Duodenal mucosa (tissue), 2 donors: ENCODE results near the gene SGPP1.

Experiments
- H3K27ac ChIP-seq: one replicate; pipeline ENCODE4 v1.7.0; 2013; ENCODE audit warnings: low read depth, low read length
- H3K27me3 ChIP-seq, 2 donors: one replicate each; pipeline ENCODE4 v1.7.0; 2013; ENCODE audit warnings: low read length in 2 of 2, control low read depth in 1 of 2; ENCODE audit not compliant: insufficient read depth in 2 of 2, control insufficient read depth in 1 of 2
- H3K36me3 ChIP-seq, 2 donors: one replicate each; pipeline ENCODE4 v1.7.0; 2013; ENCODE audit warnings: low read length in 2 of 2, control low read depth in 1 of 2; ENCODE audit not compliant: insufficient read depth in 2 of 2, control insufficient read depth in 1 of 2
- H3K4me1 ChIP-seq, 2 donors: one replicate each; pipeline ENCODE4 v1.7.0; 2013; ENCODE audit warnings: low read length in 2 of 2, control low read depth in 1 of 2; ENCODE audit not compliant: insufficient read depth in 2 of 2, control insufficient read depth in 1 of 2
- H3K4me3 ChIP-seq, 2 donors: one replicate each; pipeline ENCODE4 v1.7.0; 2013; ENCODE audit warnings: low read length in 2 of 2, low read depth in 1 of 2
- H3K9ac ChIP-seq, 2 donors: one replicate each; pipeline ENCODE4 v1.7.0; 2013; ENCODE audit warnings: low read length in 2 of 2, low read depth in 1 of 2
- H3K9me3 ChIP-seq, 2 donors: one replicate each; pipeline ENCODE4 v1.7.0; 2013; ENCODE audit warnings: low read length in 2 of 2, control low read depth in 1 of 2; ENCODE audit not compliant: control insufficient read depth in 1 of 2

The SGPP1 gene

DNA sequence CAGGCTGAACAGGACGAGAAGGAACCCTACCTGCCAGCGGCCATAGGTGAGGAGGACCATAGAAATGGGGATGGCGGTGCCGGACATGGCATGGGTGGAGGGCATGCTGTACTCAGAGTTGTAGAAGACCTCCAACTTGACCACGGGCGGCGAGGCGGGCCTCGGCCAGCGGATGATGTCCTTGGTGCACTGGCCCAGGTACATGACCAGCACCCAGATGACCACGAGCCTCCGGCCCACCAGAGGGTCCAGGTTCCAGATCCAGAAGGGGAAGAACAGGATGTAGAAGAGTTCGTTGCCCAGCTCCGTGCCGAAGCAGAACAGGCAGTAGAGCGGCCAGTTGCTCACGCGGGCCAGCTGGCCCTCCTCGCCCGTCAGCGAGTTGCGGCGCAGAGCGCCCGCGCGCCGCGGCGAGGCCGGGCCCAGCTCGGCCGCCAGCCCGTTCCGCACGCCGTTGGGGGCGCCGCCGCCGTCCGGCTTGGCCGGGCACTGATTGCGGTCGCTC is 582 bp downstream of the SGPP1 start:
- H3K9ac ChIP-seq, result peak overlapping the region; percentile 69 to 86
- no peaks in the 10 kb centered on the region for H3K9me3 ChIP-seq
- no peaks in the 10 kb centered on the region for H3K27me3 ChIP-seq
- H3K4me1 ChIP-seq, result peaks cover 15 to 23% of the 10 kb centered on the region in 2 donors
- no peaks in the 10 kb centered on the region for H3K36me3 ChIP-seq
- peak overlapping the region; percentile 66 for H3K27ac ChIP-seq
- H3K4me3 ChIP-seq, result peak overlapping the region; percentile 91 to 92

DNA sequence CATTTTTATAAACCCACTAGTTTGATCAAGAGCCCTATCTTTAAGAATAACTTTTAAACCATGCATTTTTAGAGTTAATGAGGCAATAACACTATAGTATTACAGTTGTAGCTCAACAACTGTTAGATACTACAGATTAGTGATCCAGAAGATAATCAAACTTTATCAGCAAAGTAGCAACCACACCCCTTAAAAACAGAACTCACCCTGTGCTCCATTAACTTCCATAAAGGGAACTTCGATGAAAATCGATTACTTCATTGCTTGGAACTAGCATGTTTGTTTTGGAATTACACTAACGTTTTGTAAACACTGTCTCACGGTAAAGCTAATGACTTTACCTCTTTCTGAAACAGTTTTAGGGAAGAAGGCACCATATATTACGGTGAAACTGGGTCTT is 1.4 kb downstream of the SGPP1 start:
- Histone ChIP-seq H3K4me3 (peak overlapping the region; percentile 91 to 92), H3K27ac (no peak overlapping the region), H3K9ac (peak overlapping the region; percentile 69 to 86), H3K4me1 (peaks cover 15 to 23% of the 10 kb centered on the region in 2 donors), H3K9me3 (no peaks in the 10 kb centered on the region), H3K27me3 (no peaks in the 10 kb centered on the region), H3K36me3 (no peaks in the 10 kb centered on the region)

DNA sequence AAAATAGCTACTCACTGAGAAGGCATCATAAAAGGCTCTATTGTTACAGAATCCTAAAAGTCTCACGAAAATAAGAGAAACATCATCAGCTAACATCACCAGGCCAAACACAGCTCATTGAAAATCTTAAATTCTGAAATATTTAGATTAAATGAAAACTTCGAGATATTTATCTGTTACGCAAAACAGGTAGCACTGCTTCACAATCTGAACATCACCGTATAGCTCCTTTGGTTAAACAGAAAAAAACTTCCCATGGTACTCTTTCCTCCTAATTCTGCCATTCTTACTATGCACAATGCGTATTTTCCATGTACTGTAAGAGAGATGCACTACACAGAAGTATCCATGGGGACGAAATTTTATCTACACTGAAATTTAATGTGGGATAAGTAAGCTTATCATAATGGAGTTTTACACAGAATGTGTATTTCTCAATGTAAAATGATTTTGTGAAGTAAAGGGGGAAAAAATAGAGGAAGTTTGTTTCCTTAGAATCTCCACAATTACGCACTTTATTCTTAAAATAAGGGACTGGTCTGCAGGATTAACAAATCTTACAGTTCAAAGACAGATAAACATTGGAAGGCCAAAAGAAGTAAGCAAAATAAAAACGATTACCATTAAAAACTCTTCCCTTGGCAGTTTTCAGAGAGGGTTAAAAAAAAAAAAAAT is 1.9 kb downstream of the SGPP1 start:
- Histone ChIP-seq H3K4me3 (peak overlapping the region; percentile 91 to 92), H3K36me3 (no peaks in the 10 kb centered on the region), H3K27ac (no peak overlapping the region), H3K4me1 (peaks cover 15 to 23% of the 10 kb centered on the region in 2 donors), H3K9ac (peak overlapping the region; percentile 69 to 86), H3K27me3 (no peaks in the 10 kb centered on the region), H3K9me3 (no peaks in the 10 kb centered on the region)

DNA sequence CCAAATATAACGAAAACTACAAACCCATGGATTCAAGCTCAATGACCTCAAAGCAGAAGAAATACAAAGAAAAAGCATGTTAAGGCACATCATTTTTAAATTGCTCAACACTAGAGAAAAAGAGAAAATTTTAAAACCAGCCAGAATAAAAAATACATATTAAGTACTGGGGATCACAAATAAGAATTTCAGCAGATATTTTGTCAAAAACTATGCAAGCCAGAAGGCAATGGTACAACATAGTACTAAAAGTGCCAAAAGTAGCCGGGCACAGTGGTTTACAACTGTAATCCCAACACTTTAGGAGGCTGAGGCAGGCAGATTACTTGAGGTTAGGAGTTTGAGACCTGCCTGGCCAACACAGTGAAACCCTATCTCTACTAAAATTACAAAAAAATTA is 10.2 kb downstream of the SGPP1 start:
- H3K27ac ChIP-seq, result no peak overlapping the region
- no peaks in the 10 kb centered on the region for H3K36me3 ChIP-seq
- H3K9me3 ChIP-seq, result peaks cover 14 to 16% of the 10 kb centered on the region in 2 donors
- no peaks in the 10 kb centered on the region for H3K27me3 ChIP-seq
- H3K9ac ChIP-seq, result no peak overlapping the region
- H3K4me1 ChIP-seq, result no peaks in the 10 kb centered on the region
- H3K4me3 ChIP-seq, result no peak overlapping the region

DNA sequence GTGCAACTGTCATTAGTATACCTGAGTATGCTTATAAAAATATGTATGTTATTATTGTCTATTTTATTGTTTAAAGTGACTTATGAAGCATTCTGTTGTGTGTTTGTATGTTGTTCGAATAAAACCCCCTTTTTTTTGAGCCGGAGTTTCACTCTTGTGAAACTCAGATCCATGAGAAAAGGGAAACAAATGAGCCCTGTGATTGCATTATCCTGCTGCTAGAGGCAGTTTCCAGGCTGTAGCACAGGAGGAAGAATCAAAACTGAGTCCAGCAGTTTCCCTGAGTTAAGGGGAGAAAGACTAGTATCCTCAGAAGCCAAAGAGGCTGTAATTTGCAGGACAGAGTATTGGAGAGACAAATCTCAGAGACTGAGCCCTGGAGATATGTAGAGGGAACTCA is 12.5 kb downstream of the SGPP1 start:
- H3K27ac ChIP-seq, result no peak overlapping the region

DNA sequence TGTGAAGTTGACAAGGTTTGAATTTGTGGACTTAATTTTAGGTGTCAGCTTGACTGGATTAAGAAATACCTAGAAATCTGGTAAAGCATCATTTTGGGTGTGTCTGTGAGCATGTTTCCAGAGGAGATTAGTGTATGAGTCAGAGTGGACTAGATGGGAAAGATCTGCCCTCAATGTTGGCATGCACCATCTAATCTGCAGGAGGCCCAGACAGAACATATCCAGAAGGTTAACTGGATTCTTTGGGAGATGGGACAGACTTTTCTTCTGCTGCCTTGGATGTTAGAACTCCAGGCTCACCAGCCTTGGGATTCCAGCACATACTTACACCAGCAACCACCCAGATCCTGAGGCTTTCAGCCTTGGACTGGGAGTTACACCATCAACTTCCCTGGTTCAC is 14.1 kb downstream of the SGPP1 start:
- H3K36me3 ChIP-seq, result no peaks in the 10 kb centered on the region
- peaks cover 14 to 16% of the 10 kb centered on the region in 2 donors for H3K9me3 ChIP-seq
- no peak overlapping the region for H3K9ac ChIP-seq
- H3K27ac ChIP-seq, result no peak overlapping the region
- no peaks in the 10 kb centered on the region for H3K27me3 ChIP-seq
- H3K4me3 ChIP-seq, result no peak overlapping the region
- H3K4me1 ChIP-seq, result no peaks in the 10 kb centered on the region

More for the DNA sequence above, 12.5 kb downstream of the SGPP1 start:
- Histone ChIP-seq H3K9ac (no peak overlapping the region), H3K9me3 (peaks cover 14 to 16% of the 10 kb centered on the region in 2 donors), H3K36me3 (no peaks in the 10 kb centered on the region), H3K27me3 (no peaks in the 10 kb centered on the region), H3K4me1 (no peaks in the 10 kb centered on the region), H3K4me3 (no peak overlapping the region)

DNA sequence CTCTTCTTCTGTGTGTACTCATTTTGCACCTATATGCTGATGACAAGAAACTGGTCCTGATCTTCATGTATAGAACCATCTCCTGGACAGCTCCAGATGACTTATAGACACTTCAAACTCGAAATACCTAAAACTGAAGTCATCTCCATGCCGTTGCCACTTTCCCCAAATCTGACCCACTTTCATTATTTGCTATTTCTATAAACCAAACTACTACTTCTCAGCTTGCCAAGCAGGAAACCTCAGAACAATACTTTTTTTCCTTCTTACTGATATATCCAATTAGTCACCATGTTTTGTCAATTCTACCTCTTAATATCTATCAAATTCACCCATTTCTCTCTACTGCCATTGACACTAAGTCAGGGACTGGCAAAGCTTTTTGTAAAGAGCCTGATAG is 14.8 kb downstream of the SGPP1 start:
- no peaks in the 10 kb centered on the region for H3K4me1 ChIP-seq
- H3K36me3 ChIP-seq, result no peaks in the 10 kb centered on the region
- no peak overlapping the region for H3K4me3 ChIP-seq
- no peak overlapping the region for H3K9ac ChIP-seq
- peaks cover 13 to 14% of the 10 kb centered on the region in 2 donors for H3K9me3 ChIP-seq
- H3K27me3 ChIP-seq, result no peaks in the 10 kb centered on the region
- no peak overlapping the region for H3K27ac ChIP-seq

DNA sequence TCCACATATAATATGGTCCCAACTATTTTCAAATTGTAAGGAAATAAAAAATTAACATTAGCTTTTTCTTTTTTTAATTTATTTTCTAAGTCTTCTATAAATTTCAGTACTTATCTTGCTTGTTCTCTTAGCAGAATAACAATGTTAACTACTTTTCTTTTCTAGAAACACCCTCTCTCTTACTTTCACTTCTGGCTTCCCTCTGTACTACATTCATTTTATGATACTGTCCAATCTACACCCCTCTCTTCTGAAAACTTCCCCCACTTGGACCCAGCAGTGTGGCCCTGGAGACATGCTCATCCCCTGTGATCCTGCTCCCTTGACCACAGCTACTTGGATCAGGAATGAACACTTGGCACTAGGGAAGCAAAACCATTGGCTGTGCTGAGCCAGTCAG is 15.7 kb downstream of the SGPP1 start:
- no peaks in the 10 kb centered on the region for H3K4me1 ChIP-seq

DNA sequence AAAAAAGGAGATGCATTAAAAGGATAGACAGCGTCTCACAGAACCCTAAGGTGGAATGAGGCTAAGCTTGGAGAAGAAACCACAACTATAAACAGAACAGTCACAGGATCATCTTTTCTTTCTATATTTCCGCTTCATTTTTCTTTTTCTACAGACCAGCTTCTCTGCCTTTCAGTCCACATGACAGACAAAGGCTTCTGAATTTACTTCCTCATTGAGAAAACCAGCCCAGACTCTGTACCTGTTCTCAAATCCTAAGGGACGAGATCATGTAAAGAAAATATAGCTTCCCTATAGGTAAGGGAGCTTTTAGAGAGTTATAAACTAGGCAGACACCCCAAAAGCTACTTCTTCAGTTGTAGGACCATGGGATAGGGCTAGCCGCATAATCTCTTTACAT is 17.4 kb downstream of the SGPP1 start:
- H3K27me3 ChIP-seq, result no peaks in the 10 kb centered on the region

More for the DNA sequence above, 15.7 kb downstream of the SGPP1 start:
- H3K27me3 ChIP-seq, result no peaks in the 10 kb centered on the region
- H3K9ac ChIP-seq, result no peak overlapping the region
- H3K27ac ChIP-seq, result no peak overlapping the region
- H3K36me3 ChIP-seq, result no peaks in the 10 kb centered on the region
- H3K4me3 ChIP-seq, result peak overlapping the region in 1 of 2 donors; percentile 21
- peaks cover 4 to 5% of the 10 kb centered on the region in 2 donors for H3K9me3 ChIP-seq

DNA sequence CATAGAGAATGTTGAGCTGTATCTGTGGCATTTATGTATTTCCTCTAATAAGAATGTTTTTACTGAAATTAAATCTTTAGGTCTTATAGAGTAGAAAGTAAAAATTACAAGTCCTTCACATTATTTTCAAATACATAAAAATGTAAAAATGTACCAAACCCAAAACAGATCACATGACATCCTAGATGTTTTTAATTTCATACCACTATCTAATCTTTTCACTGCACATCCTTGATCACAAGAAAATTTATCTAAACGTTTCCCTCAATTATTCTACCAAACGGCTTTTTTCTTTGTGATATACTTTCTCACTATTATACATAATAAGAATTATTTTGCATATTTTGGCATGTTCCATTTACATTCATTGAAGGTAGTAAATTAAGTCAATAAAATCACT is 18.3 kb downstream of the SGPP1 start:
- H3K9me3 ChIP-seq, result no peaks in the 10 kb centered on the region
- no peak overlapping the region for H3K4me3 ChIP-seq
- H3K4me1 ChIP-seq, result no peaks in the 10 kb centered on the region
- H3K36me3 ChIP-seq, result no peaks in the 10 kb centered on the region
- no peaks in the 10 kb centered on the region for H3K27me3 ChIP-seq
- H3K27ac ChIP-seq, result no peak overlapping the region
- H3K9ac ChIP-seq, result no peak overlapping the region

More for the DNA sequence above, 17.4 kb downstream of the SGPP1 start:
- Histone ChIP-seq H3K9ac (no peak overlapping the region), H3K27ac (no peak overlapping the region), H3K4me3 (no peak overlapping the region), H3K9me3 (peaks cover 0 to under 1% of the 10 kb centered on the region in 2 donors), H3K36me3 (no peaks in the 10 kb centered on the region), H3K4me1 (no peaks in the 10 kb centered on the region)
